GM12875 (cell line): ENCODE results near the gene RRM2.
"Not testable (repeated sequence)": the region's sequence is repeated elsewhere in the genome, so short reads cannot be mapped to it uniquely, and the experiment has no call there.

Experiments used
- H3K4me3 ChIP-seq: one replicate; pipeline ENCODE4 v1.5.1; 2011; ENCODE audit warnings: low read depth, low read length, control low read depth
- CTCF ChIP-seq: IDR thresholded peaks from 2 replicates; pipeline ENCODE4 v1.5.1; 2011; ENCODE audit warnings: low read depth, mild to moderate bottlenecking, control low read depth, inconsistent platforms, low read length, moderate library complexity, borderline replicate concordance; ENCODE audit not compliant: insufficient read depth

The RRM2 gene

GRCh38 chr2:10094271-10094814 lies 28.2 kb upstream of the RRM2 start:
- no peak for TF ChIP-seq CTCF
- H3K4me3 ChIP-seq, result no peak overlapping the region

- TF ChIP-seq CTCF, result no peak
- no peak overlapping the region for H3K4me3 ChIP-seq
Observed at GRCh38 chr2:10095175-10095574, 27.4 kb upstream of the RRM2 start.

- no peak overlapping the region for H3K4me3 ChIP-seq
- TF ChIP-seq CTCF, result no peak
Observed at GRCh38 chr2:10096641-10097040, 25.9 kb upstream of the RRM2 start.

GRCh38 chr2:10097352-10098148 lies 25.0 kb upstream of the RRM2 start:
- TF ChIP-seq CTCF, result peak; percentile 98
- H3K4me3 ChIP-seq, result no peak overlapping the region

GRCh38 chr2:10101491-10101890 lies 21.0 kb upstream of the RRM2 start:
- no peak for TF ChIP-seq CTCF

GRCh38 chr2:10103179-10103578 lies 19.4 kb upstream of the RRM2 start:
- H3K4me3 ChIP-seq, result no peak overlapping the region
- no peak for TF ChIP-seq CTCF

More at GRCh38 chr2:10101491-10101890, 21.0 kb upstream of the RRM2 start:
- H3K4me3 ChIP-seq, result no peak overlapping the region

GRCh38 chr2:10104906-10105305 lies 17.6 kb upstream of the RRM2 start:
- H3K4me3 ChIP-seq, result not testable (repeated sequence)
